Astrocyte of the spinal cord (primary cell): ENCODE data around the gene SSH3.
"Not testable (repeated sequence)": the region's sequence is repeated elsewhere in the genome, so short reads cannot be mapped to it uniquely, and the experiment has no call there.

Experiments
- DNase-seq: peaks from one replicate; pipeline ENCODE4 v3.0.0; 2011; ENCODE audit warnings: low read depth, low spot score
- H3K4me3 ChIP-seq: 2 replicates; pipeline ENCODE4 v1.5.1; 2011; ENCODE audit warnings: low read depth, mild to moderate bottlenecking, low read length, moderate library complexity
- in situ Hi-C: cut with HindIII; loops from 2 replicates; pipeline ENCODE4 v1.10.0; 2017; ENCODE audit warnings: low sequenced_read_pairs
- TF ChIP-seq, protein P1 (sequence below): IDR thresholded peaks from 2 replicates; pipeline ENCODE4 v1.5.1; 2012; ENCODE audit warnings: low read depth, mild to moderate bottlenecking, low read length, inconsistent platforms

The SSH3 gene

DNA sequence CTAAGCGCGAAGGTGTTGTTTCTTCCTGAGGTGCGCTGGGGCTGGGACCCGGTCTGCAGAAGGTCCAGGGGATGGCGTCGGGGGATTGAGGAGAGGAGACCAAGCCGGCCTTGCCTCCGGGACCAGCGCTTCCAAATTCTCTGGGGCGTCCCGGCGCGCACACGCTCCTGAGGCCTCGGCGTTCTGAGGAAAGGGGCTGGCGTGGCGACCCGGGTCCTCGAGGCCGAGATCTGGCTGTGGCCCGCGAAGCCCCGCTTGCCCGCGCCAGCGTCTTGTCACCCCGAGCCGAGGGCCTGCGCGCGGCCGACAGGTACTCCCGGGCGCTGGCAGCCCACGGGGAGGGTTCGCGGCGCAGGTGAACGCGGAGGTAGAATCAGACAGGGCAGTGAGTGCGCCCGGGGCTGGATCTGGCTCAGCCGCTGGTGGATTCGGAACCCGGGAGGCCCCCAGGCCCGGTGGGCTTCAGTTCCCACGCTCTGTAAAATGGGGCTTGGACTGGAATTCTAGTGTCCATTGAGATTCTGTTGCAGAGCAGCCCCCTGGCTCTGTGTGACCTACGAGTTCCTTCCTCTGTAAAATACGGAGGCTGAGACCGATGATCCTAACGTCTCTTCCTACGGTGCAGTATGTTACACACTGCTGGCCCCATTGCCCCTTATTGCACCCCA is 14.7 kb downstream of the SSH3 start:
- DNase-seq, result no peak
- TF ChIP-seq, protein P1, sequence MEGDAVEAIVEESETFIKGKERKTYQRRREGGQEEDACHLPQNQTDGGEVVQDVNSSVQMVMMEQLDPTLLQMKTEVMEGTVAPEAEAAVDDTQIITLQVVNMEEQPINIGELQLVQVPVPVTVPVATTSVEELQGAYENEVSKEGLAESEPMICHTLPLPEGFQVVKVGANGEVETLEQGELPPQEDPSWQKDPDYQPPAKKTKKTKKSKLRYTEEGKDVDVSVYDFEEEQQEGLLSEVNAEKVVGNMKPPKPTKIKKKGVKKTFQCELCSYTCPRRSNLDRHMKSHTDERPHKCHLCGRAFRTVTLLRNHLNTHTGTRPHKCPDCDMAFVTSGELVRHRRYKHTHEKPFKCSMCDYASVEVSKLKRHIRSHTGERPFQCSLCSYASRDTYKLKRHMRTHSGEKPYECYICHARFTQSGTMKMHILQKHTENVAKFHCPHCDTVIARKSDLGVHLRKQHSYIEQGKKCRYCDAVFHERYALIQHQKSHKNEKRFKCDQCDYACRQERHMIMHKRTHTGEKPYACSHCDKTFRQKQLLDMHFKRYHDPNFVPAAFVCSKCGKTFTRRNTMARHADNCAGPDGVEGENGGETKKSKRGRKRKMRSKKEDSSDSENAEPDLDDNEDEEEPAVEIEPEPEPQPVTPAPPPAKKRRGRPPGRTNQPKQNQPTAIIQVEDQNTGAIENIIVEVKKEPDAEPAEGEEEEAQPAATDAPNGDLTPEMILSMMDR, result no peak
- in situ Hi-C loops, result no loop called here
- peak overlapping the region; percentile 86 for H3K4me3 ChIP-seq

DNA sequence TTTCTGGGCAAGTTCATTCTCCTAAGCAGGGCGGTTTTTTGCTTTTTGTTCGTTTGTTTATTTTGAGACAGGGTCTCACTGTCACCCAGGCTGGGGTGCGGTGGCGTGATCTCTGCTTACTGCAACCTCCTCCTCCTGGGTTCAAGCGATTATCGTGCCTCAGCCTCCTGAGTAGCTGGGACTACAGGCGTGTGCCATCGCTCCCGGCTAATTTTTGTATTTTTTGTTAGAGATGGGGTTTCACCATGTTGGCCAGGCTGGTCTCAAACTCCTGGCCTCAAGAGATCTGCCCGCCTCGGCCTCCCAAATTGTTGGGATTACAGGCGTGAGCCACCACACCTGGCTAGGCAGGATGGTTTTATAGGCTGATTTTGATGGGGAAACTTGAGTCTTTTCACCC is 15.5 kb downstream of the SSH3 start:
- in situ Hi-C loops, DNase-seq, H3K4me3 ChIP-seq: not testable (repeated sequence)

DNA sequence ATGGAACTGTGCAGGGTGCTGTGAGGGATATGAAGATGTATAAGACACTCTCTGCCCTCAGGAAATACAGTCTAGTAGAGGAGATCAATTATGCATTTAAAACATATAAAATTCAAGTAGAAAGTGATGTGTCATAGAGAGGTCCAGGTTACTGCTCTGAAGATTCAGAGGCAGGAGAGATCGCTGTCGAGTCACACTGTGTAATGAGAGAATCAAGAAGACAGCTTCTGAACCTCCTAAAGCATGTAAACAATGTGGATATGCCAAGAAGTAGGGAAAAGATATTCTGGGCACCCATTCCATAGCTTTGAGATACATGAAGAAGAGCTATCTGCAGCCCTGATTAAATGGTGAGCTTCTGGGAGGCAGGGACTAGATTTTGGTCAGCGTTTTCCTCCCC is 16.7 kb downstream of the SSH3 start:
- no peak for DNase-seq
- TF ChIP-seq, protein P1, result no peak
- no peak overlapping the region for H3K4me3 ChIP-seq
- in situ Hi-C loops, result no loop called here

DNA sequence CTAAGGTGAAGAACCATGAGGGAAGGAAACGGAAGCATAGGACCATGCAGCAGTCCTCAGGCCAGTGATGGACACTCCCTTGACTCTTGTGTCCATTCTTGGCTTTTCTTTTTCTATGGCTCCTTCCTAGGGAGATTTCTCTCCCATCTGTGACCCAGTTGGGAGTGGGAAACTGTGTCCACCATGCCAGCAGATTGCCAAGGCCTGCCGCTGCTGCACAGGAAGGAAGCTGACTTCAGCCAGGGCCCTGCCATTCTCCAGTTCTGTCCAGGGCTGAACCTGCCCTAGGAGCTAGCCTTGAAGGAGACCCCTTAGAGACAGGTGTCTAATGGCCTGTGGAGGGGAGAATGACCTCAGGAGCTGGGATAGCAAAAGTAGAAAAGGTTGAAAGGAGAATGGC is 17.4 kb downstream of the SSH3 start:
- TF ChIP-seq, protein P1, result no peak
- DNase-seq, result no peak
- no peak overlapping the region for H3K4me3 ChIP-seq
- in situ Hi-C loops, result no loop called here

DNA sequence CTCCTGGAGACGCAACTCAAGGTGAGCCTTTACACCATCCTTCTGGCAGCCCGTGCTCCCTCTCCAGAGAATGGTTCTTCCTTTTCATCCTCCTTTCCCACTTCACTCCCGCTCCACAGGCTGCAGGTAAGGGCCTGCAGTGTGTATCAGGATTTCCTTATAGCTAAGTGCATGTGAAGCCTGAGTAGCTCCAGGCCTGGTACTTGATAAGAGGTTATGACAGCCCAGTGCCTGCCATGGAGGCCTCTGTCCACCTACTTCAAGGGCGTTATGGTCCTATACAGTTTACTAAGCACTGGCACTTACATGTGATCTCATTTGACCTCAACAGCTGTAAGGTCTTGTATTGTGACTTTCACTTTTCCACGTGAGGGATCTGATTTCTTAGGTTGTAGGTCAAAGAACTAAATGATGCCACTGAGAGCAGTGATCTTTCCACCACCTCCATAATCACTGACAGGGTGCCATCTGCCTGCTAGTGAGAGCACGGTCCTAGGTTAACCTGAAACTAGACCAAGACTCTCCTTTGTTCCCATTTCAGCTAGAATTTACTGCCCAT is 18.1 kb downstream of the SSH3 start:
- TF ChIP-seq, protein P1, result no peak
- no peak for DNase-seq
- H3K4me3 ChIP-seq, result no peak overlapping the region
- in situ Hi-C loops, result no loop called here

DNA sequence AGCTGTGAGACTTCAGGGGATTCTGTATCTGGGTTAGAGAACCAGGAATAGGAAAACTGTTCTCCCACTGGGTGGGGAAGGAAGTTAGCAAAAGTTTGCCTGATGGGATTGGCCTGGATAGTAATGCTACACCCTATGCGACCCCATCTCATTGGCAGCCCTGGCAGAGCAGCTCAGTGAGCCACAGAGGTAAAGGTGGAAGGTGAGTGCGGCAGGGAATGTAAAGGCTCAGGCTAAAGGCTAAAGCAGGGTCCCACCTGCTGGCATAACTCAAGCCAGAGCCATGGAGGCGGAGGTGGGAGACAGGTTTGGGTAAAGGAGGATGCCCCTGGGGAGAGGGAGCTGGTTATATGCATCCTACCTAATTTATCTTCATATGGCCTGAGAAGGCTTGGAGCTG is 18.7 kb downstream of the SSH3 start:
- H3K4me3 ChIP-seq, result no peak overlapping the region
- in situ Hi-C loops, result no loop called here
- DNase-seq, result no peak
- TF ChIP-seq, protein P1, result no peak

DNA sequence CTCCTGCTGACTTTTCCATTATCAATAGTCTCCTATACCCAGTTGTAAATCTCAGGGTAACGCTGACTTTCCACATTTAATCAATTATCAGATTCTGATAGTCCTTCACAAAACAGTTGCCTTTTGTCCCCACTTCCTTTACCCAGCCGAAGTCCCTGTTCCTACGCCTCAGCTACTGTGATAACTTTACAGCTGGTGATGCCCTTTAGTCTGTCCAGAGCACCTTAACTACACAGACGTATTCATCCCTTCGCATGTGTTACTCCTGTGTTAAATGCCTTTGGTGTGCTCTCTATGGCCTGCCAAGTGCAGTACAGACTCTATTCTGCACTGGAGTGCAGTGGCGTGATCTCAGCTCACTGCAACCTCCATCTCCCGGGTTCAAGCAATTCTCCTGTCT is 20.2 kb downstream of the SSH3 start:
- TF ChIP-seq, protein P1, result no peak
- in situ Hi-C loops, result no loop called here
- no peak overlapping the region for H3K4me3 ChIP-seq
- no peak for DNase-seq
